HG03095 (cell line): ENCODE results near the gene CCDC148.
A peak's percentile ranks its signal among the peaks of the same experiment; 100 is the strongest.
"Not testable (repeated sequence)": the region's sequence is repeated elsewhere in the genome, so short reads cannot be mapped to it uniquely, and the experiment has no call there.

Source experiments
- ATAC-seq: cut with Tn5 transposase; IDR thresholded peaks from one replicate; pipeline ENCODE4 v1.9.1; 2021; ENCODE audit warnings: moderate library complexity; ENCODE audit not compliant: unreplicated experiment

CCDC148 gene

DNA sequence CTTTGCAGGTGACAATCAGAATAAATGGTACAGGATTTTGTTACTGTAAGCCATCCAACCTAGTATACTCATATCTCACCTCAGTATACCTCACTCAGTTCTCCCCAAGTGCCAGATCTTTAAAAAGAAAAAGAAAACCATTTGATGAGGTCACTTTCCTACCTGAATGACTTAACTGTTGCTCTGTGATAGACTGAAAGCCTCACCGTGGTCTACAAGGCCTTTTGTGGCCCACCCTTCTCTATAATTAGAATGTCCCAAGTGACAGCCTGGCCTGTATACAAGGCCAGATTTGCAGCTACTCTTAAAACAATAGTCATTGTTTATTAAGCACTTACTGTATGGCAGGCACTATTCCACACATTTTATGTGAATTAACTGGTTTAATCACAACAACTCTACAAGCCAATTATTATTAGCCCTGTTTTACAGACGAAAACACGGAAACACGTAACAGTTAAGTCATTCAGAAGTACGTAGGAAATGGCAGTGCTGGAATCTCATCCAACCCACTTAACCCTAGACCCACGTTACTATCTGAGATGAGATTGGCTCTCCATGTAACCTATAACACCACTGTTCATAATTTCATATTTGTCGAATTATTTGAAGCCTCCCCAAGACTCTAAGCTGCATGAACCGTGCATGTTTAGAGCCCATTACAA lies 28.5 kb upstream of the CCDC148 start:
- ATAC-seq, result peak; percentile 54

DNA sequence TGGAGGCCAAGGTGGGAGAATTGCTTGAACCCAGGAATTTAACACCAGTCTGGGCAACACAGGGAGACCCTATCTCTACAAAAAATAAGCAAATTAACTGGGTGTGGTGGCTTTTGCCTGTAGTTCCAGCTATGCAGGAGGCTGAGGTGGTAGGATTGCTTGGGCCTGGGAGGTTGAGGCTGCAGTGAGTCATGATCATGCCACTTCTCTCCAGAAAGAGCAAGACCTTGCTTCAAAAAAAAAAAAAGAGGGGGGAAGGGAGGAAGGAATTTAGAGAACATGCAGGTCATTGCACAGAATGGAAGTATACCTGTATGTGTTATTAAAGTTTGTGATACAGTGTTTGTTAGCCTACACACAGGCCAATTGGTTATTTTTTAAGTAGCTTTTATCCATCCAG lies 26.0 kb upstream of the CCDC148 start:
- no peak for ATAC-seq

DNA sequence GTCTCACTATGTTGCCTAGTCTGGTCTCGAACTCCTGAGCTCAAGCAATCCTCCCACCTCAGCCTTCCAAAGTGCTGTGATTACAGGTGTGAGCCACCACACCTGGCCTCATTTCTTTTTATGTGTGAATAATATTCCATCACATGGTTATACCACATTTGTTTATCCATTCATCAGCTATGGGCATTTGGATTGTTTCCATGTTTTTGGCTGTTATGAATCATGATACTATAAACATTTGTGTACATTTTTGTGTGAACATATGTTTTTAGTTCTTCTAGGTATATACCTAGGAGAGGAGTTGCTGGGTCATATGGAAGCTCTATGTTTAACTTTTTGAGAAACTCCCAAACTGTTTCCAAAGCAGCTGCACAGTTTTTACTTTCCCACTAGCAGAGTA lies 24.6 kb upstream of the CCDC148 start:
- no peak for ATAC-seq

DNA sequence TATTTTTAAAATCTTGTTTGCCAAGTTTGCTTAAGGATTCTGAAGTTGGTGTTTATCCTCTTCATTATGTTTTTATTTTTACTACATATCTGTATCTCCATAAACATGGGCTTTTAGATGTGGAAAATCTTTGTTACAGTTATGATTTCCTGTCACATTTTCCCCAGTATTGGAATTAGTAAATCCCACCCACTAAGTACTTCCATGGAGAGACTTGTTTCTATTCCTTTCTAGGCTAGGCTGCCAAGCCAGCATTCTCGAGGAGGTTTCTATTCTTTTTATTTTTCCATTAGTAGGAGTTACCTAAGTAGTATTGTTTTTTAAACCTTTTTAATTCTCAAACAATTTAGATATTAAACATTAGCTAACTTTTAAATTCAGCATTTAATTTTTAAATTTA lies 22.3 kb upstream of the CCDC148 start:
- ATAC-seq, result no peak

DNA sequence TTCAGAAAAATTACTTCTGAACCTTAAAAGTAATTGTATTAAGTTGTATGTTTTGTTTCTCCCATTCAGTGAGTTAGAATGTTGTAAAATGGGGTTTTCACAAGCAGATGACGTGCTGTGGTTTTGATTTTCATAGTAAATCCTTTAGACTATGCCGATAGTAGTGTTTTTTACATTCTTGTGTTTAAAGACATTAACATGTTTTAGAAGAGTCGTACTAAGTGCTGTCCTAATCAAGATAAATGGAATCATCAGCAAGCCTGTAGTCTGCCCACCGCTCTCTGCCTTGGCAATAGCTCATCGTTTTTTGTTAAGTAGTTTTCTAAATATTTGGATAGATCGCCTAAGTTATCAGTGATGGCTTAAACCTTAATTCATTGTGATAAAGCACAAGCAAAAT lies 21.7 kb upstream of the CCDC148 start:
- no peak for ATAC-seq

DNA sequence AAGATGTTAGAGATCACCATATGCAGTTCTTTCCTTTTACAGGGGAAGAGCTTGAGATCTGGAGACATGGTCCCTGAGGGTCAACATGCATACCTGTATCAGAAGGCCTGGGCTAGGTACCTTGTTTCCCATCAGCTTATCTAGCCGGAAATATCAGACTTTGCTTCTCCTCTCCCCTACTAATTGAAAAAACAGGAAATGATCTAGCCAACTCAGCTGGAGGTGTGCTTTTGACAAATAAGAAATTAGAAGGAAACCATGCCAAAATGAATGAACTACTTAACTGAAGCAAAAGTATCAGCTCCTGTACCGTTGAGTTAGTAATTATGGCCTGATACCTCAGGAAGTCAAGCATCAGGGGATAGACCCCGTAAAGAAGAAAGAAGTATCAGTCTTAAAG lies 20.6 kb upstream of the CCDC148 start:
- no peak for ATAC-seq

DNA sequence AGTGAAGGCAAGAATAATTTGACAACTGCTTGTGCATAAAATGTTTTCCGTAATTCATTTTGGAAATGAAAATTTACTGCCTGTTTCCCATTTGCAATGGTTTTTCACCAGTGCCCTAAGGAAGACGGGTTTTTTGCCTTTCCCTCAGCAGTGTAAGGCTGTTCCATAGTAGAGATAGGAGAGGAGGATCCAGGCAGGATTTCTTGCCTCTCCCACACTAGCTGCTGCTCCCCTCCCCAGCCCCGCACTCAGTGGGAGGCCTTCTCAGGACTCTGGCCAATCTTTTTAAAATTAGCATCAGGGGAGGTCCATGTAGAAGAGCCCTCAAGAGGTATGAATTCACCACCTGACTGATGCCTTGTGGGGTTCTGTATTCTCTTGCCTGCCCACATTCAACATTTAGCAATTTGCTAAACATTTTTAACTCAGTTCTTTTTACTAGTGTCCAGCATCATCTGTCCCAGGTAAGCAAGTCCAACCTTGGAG lies 18.0 kb upstream of the CCDC148 start:
- not testable (repeated sequence) for ATAC-seq

DNA sequence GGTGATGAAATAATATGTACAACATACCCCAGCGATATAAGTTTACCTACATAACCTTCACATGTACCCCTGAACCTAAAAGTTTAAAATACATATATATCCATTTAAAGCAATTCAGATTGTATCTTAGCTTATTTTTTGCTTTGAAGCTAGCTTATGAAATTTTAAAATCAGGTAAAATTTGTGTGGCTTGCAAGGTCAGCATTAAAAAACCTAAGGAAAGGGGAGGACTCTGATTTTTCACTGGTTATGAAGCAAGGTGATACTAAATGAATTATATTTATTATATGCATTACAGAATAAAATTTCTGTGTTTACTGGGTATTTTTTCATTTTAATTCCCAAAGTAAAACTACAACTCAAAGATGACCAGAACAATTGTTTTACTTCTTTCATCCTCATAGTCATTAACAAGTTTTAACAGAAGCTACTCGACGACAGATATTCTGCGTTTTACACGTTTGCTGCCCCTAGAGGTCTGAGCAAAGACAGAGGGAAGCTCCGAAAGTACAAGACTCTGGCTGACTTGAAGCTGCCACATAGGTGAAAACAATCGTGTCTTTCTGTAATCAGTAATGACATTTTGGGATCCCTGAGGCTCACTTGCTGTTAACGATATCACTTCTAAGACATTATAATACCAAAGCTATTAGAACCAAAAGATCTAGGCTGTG lies 17.3 kb upstream of the CCDC148 start:
- ATAC-seq, result no peak

DNA sequence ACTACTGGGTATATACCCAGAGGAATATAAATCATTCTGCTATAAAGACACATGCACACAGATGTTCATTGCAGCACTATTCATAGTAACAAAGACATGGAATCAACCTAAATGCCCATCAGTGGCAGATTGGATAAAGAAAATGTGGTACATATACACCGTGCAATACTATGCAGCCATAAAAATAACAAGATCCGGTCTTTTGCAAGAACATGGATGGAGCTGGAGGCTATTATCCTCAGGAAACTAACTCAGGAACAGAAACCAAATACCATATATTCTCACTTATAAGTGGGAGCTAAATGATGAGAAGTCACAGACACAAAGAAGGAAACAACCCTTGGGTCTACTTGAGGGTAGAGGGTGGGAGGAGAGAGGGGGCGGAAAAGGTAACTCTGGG lies 16.7 kb upstream of the CCDC148 start:
- not testable (repeated sequence) for ATAC-seq

DNA sequence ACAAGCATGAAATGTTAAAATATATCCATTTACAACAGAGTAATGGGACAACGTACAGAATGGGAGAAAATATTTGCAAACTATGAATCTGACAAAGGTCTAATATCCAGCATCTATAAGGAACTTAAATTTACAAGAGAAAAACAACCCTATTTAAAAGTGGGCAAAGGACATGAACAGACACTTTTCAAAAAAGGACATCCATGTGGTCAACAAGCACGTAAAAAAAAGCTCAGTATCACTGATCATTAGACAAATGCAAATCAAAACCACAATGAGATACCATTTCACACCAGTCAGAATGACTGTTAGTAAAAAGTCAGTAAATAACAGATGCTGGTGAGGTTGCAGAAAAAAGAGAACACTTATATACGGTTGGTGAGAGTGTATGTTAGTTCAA lies 16.3 kb upstream of the CCDC148 start:
- ATAC-seq, result not testable (repeated sequence)

DNA sequence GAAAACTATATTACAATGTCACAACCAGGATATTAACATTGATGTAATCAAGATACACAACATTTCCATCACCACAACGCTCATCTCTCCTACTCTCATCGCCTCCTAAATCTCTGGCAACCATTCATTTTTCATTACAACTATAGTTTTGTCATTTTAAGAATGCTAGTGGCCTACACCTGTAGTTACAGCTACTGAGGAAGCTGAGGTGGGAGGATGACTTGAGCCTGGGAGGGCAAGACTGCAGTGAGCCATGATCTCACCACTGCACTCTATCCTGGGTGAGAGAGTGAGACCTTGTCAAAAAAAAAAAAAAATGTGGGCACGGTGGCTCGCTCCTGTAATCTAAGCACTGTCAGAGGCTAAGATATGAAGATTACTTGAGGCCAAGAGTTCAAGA lies 10.7 kb upstream of the CCDC148 start:
- ATAC-seq, result no peak

DNA sequence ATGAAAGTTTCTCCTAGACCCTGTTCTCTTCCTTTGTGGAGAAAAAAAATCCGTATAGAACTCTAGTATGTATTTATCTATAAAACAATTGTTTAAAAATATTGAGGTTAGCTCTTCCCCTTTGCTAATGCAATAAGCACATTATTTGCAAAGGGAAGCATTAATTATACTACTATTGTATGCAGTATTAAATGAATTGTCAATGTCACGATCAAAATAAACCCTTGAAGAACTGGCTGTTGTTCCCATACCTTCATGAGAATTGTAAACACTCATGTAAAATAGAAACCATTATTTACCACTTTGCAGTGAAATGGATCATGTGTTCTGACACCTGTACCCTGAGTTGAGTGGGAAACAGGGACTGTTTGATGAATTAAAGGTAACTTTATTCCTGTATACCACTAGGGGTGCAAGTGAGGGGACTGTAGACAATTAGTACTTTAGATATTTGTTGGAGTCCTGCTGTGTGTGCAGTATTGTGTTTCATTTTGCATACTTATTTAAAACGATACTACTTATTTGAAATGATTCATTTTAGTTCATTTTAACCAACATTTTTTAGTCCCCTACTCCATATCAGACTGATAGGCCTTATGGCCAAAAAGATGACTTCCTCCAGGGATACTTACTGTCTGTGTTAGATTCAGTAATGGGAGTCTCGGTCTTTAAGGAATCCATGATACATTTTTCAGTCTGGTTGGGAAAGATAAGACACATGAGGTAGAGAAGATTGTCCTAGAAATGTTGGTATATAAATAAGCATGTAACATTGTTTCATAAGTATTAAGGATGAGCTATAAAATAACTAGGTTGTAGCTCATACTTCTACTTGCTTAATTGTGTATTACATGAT lies 8.1 kb upstream of the CCDC148 start:
- peak; percentile 56 for ATAC-seq

DNA sequence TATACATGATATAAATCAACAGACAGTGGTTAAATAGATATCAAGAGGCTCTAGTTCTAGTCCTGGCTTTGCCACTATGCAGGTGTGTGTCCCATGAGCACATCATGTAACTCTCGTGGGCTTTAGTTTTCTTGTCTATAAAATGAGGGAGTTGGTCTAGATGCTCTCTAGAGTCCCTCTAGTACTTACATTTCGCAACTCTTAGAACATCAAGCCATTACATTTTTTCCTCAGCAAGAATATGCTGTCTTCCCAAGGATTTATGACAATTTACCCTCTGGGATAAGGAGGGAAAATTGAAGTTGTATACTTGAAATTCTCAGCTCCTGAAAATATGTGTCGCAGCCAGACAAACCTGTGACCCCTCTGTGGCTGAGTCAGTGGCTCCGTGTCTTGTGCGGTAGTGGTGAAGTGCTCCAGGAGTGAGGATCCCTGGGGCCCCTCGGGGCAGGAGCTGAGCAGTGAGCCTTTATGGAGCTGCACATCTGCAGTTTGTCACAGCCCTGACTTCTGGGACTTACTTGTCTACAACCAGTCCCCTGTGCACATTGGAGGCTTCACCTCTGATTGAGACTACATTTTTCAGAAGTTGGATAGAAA lies 7.0 kb upstream of the CCDC148 start:
- no peak for ATAC-seq

DNA sequence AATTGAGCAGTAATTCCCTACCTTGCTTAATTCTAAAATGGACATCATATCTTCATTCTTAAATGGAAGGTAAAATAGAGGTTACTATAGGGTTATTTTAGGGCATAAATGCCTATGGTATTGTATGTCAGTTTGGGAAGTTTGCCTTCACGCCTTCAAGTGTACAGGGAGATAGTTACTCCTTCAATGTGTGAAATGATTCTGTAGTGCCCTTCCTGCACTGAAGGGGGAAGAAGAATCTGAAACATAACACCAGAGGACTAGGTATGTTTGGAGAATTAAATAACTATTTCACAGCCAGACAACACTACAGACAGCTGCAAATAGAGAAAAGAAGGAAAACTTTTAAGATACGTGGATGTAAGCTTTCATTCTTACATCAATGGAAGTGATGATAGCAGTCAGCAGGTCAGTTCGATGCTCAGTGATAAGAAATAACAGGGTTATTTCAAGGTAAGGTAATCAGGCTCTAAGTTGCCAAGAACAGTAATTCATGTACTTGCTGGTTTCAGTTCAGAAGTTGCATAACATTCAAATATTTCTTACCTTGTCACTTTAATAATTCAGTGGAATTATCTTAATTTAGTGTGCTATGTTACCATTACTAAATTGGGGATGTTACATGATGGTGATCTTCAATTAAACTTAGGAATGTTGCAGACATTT lies 4.2 kb upstream of the CCDC148 start:
- ATAC-seq, result no peak

DNA sequence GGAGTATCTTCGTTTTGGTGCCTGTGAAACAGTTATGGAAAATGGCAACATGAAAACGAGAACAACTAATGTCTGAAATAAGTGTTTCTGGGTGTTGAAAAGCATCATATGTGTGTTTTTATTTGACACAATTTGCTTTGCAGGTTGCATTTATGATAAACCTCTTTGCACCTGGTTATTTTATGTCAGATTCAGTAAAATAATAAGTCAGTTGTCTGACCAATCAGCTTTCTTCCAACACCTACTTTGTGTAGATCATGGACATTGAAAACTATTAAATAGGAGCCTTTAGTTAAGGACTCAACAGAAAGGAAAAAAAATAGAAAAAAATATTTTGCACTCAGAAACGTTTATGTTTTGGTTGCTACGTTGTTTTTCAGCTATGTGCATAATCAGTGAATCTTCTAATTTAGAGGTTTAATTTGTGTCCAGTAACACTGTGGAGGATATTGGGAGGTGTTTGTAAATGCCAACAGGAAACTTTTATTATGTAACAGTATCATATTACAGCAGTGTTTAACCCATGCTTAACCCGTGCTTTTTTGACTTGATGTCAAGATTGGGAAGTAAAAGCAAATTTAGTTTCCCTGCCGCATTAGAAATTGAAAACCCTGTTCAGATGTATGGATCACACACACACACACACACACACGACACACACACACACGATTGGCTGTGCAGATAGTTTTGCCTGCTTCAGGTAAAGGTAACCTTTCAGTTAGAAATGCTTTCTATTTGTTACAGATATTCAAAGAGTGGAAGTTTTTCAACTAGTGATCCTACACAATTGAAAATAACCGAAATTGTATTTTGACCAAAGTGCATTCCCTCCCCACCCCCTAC lies 2.8 kb upstream of the CCDC148 start:
- ATAC-seq, result no peak

DNA sequence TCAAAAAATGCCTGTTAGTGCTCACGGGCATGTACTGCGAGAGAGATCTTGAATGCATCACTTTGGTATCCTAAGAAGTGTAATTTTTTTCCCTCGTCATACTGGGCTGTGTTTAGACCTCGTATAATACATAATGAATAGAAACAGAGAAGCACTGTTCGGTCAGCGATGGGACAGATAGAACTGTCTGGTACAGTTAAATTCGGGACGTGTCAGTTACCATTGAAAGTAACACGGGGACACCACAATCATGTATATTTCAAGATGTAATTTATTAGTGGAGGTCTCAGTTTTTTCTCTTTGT lies 2.0 kb upstream of the CCDC148 start:
- no peak for ATAC-seq

DNA sequence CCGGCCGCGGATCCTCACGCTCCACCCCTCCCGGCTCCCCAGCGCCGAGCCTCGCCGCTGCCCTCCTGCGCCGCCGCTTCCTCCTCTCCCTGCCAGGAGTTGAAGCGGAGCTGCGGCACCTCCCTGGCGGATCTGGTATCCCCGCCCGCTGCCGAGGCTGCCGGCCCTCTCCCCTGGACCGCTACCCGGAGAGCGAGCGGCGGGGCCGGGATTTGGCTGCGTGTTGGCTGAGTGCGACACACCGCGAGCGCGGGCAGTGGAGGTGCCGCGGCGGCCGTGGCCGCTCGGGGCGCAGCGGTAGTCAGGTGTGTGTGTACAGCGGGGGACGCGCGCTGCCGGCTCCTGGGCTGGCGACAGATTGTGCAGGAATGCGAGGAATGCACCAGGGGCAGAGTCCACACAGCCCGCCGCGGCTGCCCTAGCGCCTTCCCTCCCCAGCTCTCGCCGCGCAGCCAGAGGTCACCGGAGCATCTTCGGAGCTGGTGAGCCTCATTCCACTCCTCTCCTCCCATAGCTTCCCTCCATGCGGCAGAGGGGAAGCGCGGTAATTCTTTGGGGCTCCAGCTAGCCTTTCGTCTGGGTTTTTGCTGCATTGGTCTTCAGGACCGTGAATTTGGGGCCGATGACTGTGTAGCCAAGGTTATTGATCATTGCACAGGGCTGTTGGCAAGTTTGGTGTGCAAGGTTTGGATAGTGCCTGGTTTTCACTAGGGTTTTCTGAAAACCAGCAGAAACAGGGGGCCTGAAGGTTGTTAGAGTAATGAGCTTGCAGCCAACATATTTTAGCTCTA lies 1.5 kb upstream of the CCDC148 start:
- ATAC-seq, result peak; percentile 49

DNA sequence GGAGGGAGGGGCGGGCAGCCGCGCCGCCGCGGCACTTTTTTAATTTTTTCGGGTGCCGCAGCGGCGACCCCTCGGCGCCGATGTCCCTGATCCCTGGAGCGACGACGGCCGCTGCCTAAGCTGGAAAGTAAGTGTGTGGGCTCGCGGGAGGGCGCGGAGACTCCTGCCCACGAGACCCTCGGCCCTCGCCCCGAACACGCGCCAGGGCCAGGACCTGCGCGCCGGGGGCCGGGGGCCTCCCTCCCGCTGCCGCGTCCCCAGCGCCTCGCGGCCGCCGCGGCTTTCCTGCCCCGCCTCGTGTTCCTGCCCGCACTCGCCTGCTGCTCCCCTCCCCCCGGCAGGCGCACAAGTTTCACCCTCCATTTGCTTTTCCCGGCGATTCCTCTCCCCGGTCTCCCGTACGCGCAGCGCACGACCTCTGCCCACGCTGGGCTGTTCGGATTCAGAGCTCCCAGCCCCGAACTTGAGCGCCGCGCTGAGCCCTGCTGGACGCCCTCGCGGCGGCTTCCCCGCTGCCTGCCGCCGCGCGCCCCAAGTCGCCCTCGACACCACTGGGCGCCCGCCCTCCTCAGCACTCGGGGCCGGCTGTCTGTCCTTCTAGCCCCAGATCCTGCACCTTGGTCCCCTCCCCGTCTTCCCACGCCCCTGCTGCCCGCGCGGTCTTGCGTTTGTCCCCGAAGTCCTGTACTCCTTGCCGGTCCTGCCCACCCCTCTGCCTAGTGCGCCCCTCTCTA lies 706 bp upstream of the CCDC148 start:
- ATAC-seq, result peak; percentile 27

DNA sequence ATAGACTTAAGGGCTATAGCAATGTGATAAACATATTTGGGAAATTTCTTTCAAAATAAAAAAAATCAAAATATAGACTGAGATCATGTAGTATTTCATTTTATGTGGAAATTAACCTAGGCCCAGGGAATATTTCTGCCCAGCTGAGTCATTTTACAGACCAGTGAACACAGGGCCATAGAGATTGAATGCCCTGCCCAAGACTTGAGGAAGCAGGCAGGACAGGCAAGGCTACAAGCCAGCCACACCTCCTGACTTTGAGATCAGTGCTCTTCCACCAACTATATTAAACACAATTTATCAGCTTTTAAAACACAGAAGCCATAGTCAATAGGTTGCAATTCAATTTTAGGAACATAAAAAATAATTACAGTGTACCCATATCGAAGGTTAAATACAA lies 12.9 kb downstream of the CCDC148 start:
- ATAC-seq, result no peak
